Stimulated activated CD4-positive, alpha-beta T cell treated with anti-CD3 and anti-CD28 coated beads, TNF-alpha, amount 100 ng/mL, for 1 hour (primary cell): ENCODE results near the gene RRP8.

Experiments
- DNase-seq, 3 donors: peaks; one replicate each; pipeline ENCODE4 v3.0.0-alpha.2; 2020; ENCODE audit warnings: low read depth in 3 of 3, low spot score in 1 of 3

Gene RRP8

GRCh38 chr11:6603287-6604080, at the start of gene RRP8, which contains the start of gene ILK:
Gene RRP8 (minus strand): TSS chr11:6603616. CDS start chr11:6603502, 114 bp downstream.
Gene ILK (plus strand): TSS chr11:6603774. CDS start chr11:6604272, 498 bp downstream.
- peak; percentile 63 to 71 (median 71) for DNase-seq

GRCh38 chr11:6653097-6653496, 49.7 kb upstream of the RRP8 start:
- no peak for DNase-seq

- DNase-seq: no peak
Observed at GRCh38 chr11:6652182-6652581, 48.8 kb upstream of the RRP8 start.

- DNase-seq: no peak
Observed at GRCh38 chr11:6650980-6651379, 47.6 kb upstream of the RRP8 start.

DNA sequence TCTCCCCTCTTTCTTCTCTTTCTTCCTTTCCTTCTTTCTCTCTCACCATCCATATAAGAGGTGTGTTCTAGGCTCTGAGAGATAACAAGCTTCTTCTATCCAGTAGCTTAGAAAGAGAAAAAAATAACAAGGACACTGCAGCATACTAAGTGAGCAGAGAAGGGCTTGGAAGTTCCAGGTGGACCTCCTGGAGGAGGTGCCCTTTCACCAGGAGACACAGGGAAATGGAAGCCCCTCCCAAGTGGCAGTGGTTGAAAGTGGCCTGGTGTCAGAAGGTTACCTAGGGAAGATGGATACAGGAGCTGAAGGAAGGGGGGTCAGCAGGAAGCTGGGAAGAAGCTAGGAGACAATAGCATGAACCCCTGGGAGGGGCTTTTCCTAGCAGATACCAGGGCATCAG, 46.7 kb upstream of the RRP8 start:
- no peak for DNase-seq

DNA sequence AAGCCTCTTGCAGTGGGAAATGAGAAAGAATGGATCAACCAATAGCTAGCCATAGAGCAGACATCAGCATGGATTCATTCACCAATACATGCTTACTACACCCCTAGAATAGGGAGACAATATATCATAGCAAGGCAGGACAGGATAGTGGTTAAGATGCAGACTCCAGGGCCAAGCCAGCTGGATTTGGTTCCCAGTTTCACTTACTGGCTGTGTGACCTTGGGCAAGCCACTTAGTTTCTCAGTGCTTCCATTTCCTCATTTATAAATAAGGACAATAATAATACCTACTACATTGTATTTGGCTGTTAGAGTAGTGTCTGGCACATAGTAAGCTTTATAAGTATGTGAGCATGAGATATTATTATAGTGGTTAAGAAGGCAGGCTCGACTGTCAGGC, 45.1 kb upstream of the RRP8 start:
- no peak for DNase-seq

- no peak for DNase-seq
Observed at GRCh38 chr11:6647836-6648235, 44.4 kb upstream of the RRP8 start.

GRCh38 chr11:6646918-6647679, 43.7 kb upstream of the RRP8 start:
- DNase-seq: no peak

GRCh38 chr11:6646576-6646917, 43.1 kb upstream of the RRP8 start:
- DNase-seq: no peak

DNA sequence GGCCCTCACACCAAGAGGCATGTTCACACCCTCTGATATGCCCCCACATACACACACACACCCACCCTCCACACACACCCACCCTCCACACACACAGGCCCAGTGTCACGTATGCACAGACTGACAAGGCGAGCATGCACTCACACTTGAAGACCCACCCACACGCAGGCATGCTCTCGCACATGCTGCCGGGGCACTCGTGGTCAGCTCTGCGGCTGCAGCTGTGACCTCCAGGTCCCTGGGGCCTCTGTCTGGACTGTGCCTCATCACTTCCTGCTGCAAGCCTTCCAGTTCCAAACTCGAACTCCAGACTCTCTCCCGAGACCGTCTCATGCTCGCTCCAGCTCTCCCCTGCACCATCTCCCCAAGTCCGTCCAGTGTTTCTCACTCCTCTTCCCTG, 42.7 kb upstream of the RRP8 start:
- no peak for DNase-seq

GRCh38 chr11:6642957-6643356, 39.5 kb upstream of the RRP8 start:
- no peak for DNase-seq

DNA sequence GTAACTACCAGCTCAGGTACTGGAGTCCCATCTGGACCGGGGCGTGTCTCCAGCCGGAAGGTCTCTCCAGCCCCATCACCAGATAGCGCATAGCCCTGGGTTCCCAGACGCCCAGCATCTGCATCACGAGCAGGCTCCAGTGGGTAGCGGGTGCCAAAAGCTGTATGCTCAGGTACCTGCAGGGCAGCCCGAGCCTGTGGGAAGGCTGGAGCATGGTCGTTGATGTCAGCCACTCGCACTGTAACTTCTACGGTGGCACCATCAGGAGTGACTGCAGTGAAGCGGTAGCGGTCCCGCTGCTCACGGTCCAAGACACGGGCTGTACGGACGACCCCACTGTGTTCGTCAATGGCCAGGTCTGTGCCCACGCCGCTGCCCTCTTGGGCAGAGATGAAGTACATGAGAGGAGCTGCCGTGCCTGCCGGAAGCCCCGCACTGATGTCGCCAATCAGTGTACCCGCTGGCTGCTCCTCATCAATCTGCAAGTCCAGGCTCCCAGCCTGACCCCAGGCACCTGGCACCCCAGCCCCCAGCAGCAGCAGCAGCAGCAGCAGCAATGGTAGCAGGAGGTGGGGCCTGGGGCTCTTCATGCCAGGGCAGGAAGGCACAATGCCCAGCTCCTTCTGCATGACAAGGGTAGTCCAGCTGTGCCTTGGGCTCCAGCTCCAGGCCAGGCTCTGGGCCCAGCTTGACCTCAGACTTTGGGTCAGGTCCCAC, 37.7 kb upstream of the RRP8 start:
- no peak for DNase-seq

DNA sequence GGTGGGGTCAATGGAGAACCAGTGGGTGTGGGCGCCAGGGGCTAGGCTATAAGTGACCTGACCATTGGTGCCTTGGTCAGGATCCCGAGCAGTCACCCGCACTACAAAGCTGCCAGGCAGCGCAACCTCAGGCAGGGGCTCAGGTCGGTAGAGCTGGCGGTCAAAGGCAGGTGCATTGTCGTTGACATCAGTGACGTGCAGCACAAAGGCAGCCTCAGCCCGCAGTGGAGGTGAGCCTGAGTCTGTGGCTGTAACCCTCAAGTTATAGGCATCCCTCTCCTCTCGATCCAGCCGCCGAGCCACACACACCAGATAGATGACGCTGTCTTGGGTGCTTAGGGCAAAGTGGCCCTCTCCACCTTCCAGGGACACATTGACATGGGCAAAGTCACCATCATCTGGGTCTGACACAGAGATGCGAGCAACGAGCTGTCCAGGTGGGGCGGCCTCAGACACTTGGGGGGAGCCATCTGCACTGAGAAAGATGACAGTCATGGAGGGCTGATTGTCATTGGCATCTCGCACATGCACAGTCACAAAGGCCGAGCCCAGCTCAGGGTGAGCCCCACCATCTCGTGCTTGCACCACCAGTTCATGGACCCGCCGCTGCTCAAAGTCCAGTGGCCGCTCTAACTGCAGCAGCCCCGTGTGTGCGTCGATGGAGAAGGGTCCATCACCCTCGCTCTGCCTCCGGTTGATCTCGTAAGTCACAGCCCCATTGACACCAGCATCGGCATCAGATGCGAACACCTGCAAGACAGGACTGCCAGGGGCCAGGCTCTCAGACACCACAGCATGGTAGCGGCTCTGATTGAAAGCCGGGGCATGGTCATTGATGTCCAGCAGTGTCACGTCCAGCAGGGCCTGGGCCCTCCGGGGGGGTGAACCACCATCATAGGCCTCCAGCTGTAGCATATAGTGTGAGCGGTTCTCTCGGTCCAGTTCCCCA, 36.9 kb upstream of the RRP8 start:
- no peak for DNase-seq

DNA sequence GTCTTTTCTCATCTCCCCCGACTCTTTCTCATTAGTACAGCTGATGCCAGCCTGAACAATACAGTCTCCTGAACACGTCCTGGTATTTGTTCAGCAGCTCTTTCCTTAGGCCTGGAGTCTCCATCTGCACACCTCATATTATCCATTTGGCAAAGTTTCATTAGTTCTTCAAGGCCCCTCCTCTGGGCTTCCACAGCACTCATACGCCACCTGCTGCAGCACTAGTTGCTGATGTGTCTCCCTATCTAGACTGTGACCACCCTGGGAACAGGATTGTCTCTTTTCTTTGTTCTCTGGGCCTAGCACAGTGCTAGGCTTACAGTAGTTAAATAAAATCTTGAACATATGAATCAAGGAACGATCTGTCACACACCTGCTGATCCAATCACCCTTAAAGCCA, 35.0 kb upstream of the RRP8 start:
- no peak for DNase-seq

- DNase-seq: no peak
Observed at GRCh38 chr11:6637871-6638270, 34.5 kb upstream of the RRP8 start.

DNA sequence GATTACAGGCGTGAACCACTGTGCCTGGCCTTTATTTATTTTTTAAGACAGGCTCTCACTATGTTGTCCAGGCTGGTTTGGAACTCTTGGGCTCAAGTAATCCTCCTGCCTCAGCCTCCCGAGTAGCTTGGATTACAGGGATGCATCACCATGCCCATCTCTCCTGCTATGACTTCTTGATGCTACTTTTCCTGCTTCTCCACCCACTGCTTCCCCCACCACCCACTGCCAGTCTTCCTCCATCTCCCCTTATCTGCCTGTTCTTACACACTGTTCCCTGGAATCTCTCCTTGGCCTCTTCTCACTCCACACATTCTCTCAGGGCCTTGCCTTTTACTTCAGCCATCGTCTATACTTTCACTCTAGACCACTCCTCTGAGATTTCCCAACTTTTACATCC, 33.1 kb upstream of the RRP8 start:
- DNase-seq: no peak

DNA sequence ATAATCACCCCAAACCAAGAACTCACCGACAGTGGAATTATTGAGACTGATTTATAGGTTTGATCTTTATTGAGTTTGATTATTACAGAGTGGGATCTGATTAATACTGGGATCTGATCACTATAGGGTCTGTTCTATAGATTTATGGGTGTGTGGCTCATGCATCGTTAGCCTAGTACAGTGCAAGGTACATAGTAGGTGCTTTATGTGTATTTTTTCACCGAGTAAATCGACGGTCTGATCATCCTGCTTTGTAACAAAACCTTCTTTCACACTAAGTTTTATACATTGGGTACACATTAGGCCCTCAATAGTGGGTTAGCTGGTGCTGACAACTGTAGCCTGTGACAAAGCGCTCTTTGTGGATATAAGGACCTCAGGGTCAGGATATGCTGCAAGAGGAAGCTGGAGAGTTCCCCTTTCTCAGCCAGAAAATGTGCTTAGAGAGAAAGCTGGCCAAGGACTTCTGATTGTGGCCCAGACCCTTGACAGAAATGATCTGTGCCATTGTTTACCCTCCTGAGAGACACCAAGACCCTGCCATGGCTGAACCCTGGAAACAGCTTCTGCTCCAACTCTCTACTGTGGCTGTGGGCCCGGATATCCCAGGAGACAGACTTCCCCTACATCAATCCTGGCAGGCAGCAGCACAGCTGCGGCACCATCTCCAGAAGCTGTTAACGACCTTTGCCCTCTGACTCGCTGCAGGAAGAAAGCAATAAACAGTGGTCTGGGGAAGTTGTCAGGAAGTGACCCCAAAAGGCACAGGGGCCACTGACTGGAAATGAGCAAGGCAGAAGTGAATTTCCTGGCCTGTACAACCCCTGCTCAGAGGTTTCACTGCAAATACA, 31.9 kb upstream of the RRP8 start:
- DNase-seq: no peak

DNA sequence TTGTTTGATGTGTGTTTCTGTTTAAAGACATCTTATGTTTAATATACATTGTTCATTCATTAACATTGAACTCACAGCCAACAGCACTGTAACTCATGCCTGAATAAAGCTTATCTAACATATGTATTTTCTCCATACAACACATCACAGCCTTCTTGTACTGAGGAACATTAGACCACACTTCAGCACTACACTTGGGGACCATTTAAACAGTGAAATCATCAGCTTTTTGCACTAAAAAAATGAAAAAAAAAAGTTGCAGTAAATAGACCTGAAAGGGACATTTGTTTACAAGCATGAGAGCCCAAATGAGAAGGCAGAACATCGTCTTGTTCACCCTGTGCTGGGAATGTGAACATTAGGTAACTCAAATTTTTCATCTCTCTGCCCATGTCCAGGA, 31.1 kb upstream of the RRP8 start:
- DNase-seq: no peak

DNA sequence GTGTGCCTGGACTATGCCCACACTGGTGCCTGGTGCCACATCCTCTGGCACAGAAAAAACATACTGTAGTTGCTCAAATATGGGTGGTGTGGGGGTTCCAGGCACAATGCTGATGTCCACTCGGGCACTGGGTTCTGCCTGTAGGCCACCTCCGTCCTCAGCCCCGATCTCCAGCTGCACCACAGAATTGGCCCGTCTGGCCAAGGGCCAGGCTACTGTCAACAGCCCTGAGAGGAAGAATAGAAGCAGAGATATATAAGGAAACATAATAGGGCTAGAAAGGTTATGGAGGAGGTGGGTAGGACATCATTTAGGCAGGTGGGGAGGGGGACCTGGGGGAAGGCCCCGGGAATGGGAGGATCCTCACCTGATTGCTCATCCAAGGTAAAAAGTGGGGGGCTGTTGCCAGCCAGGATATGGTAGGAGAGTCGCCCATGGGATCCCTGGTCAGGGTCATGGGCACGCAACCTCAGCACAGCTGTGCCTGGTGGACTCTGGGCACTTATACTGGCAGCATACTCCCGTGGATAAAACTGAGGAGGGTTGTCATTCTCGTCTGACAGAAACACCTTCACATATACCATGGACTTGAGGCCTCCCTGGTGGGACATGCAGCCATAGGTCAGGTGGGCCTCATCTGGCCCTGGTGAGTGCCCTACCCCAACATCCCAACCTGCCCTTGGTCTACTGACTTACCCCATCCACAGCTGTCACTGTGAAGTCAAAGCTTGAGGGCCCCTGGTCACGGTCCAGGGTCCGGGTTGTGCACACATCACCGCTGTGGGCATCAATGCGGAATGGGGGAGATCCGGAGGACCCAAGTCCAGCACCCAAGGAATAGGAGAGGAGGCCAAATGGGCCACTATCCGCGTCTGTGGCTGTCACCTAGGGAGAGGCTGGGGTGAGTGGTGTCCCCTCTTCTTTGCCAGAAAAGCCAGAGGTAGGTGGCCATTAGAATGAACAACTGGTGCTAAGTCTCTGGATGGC, 30.3 kb upstream of the RRP8 start:
- no peak for DNase-seq
